A673 (cell line): ENCODE data around the gene SMYD3. TPM values are rescaled to one million over a fixed set of nuclear protein-coding genes. Genes with fewer than 3 reads are reported as not detected.

Source experiments
- BruUV-seq: library from RNA; stranded (reverse); fragments of 400-500 nt; replicated peaks from 2 replicates; lab custom pipeline; 2021; lab: Mats Ljungman, UMichigan
- CTCF ChIA-PET: fragments of 300-600 bp; sonication (Branson Sonifier 250); formaldehyde crosslinking; loops from one replicate; lab custom pipeline; 2022; ENCODE audit warnings: antibody characterized with exemption; lab: Charles Lee
- POLR2A ChIA-PET: fragments of 300-600 bp; sonication (Branson Sonifier 250); formaldehyde crosslinking; loops from one replicate; lab custom pipeline; 2022; ENCODE audit warnings: antibody characterized with exemption; ENCODE audit not compliant: low non-redundant PET; lab: Charles Lee
- DNase-seq: peaks from one replicate; pipeline ENCODE4 v3.0.0-alpha.2; 2015; ENCODE audit warnings: low spot score
- H3K27ac ChIP-seq: fragments of 200-600 bp; sonication (generic); 2 replicates; pipeline ENCODE4 v1.5.1; 2016; ENCODE audit warnings: mixed run types, low read depth, mild to moderate bottlenecking, mixed read lengths, antibody characterized with exemption, low read length; ENCODE audit not compliant: poor library complexity, severe bottlenecking
- H3K27me3 ChIP-seq: fragments of 200-600 bp; sonication (generic); replicated peaks from 2 replicates; pipeline ENCODE4 v1.6.1; 2017; ENCODE audit warnings: mixed run types, low read depth, mild to moderate bottlenecking, mixed read lengths, antibody characterized with exemption, low read length; ENCODE audit not compliant: insufficient read depth, poor library complexity
- H3K36me3 ChIP-seq: fragments of 200-600 bp; sonication (generic); 2 replicates; pipeline ENCODE4 v1.6.1; 2016; ENCODE audit warnings: mixed run types, mild to moderate bottlenecking, mixed read lengths, antibody characterized with exemption, low read length; ENCODE audit not compliant: insufficient read depth, poor library complexity, severe bottlenecking
- H3K4me1 ChIP-seq: fragments of 200-600 bp; sonication (generic); 2 replicates; pipeline ENCODE4 v1.6.1; 2017; ENCODE audit warnings: mixed run types, mild to moderate bottlenecking, mixed read lengths, antibody characterized with exemption, low read length; ENCODE audit not compliant: insufficient read depth, poor library complexity, severe bottlenecking
- H3K4me3 ChIP-seq: fragments of 200-600 bp; sonication (generic); 2 replicates; pipeline ENCODE4 v1.5.1; 2016; ENCODE audit warnings: low read depth, mixed run types, mild to moderate bottlenecking, mixed read lengths, low read length; ENCODE audit not compliant: poor library complexity, severe bottlenecking
- H3K9me3 ChIP-seq: fragments of 200-600 bp; sonication (generic); 2 replicates; pipeline ENCODE4 v1.6.1; 2016; ENCODE audit warnings: mixed run types, low read depth, mild to moderate bottlenecking, mixed read lengths, antibody characterized with exemption, low read length; ENCODE audit not compliant: poor library complexity, severe bottlenecking
- CTCF ChIP-seq: fragments of 300-800, 200-600 bp; sonication (generic); conservative IDR thresholded peaks from 2 replicates; pipeline ENCODE4 v1.5.1; 2017; ENCODE audit warnings: low read depth, mild to moderate bottlenecking, antibody characterized with exemption, low read length, moderate library complexity, mixed read lengths
- EZH2 ChIP-seq: fragments of 200-600 bp; sonication (generic); IDR thresholded peaks from 2 replicates; pipeline ENCODE4 v1.6.1; 2017; ENCODE audit warnings: borderline replicate concordance, low read depth, mild to moderate bottlenecking, mixed read lengths, antibody characterized with exemption, low read length; ENCODE audit not compliant: poor library complexity, severe bottlenecking
- intact Hi-C: fragments of 100-400 bp; cut with micrococcal nuclease; formaldehyde crosslinking; loops from one replicate; pipeline ENCODE4 v1.10.0; 2022; ENCODE audit not compliant: unreplicated experiment
- total RNA-seq: library from RNA; stranded (reverse); gene quantifications from 2 replicates; pipeline ENCODE4 v1.2.3, GENCODE V29; 2021

The SMYD3 gene
- total RNA-seq, 1 experiment from 2014 or later: 29.0 TPM

- no peak for TF ChIP-seq EZH2
- TF ChIP-seq CTCF: no peak
- no TSS peak for BruUV-seq
- CTCF ChIA-PET: no interaction called here
- intact Hi-C loops: no loop called here
- Histone ChIP-seq H3K9me3 (no peaks in the 10 kb centered on the region), H3K27me3 (no peaks in the 10 kb centered on the region), H3K4me1 (no peaks in the 10 kb centered on the region), H3K36me3 (no peaks in the 10 kb centered on the region), H3K4me3 (no peak overlapping the region), H3K27ac (no peak overlapping the region)
- POLR2A ChIA-PET: no interaction called here
- no peak for DNase-seq
These were observed 122.5 kb downstream of the SMYD3 start for GRCh38 chr1:246384616-246385015.

GRCh38 chr1:246383791-246384190, 123.3 kb downstream of the SMYD3 start:
- ChIA-PET POLR2A (no interaction called here), CTCF (no interaction called here)
- H3K27ac ChIP-seq: no peak overlapping the region
- DNase-seq: no peak
- intact Hi-C loops: no loop called here
- no peaks in the 10 kb centered on the region for H3K36me3 ChIP-seq
- no peaks in the 10 kb centered on the region for H3K9me3 ChIP-seq
- H3K4me1 ChIP-seq: no peaks in the 10 kb centered on the region
- H3K27me3 ChIP-seq: no peaks in the 10 kb centered on the region
- H3K4me3 ChIP-seq: no peak overlapping the region
- TF ChIP-seq EZH2: no peak
- no peak for TF ChIP-seq CTCF
- no TSS peak for BruUV-seq

GRCh38 chr1:246383239-246383589, 123.9 kb downstream of the SMYD3 start:
- no peak for DNase-seq
- no peaks in the 10 kb centered on the region for H3K9me3 ChIP-seq
- no peak for TF ChIP-seq EZH2
- no peak for TF ChIP-seq CTCF
- POLR2A ChIA-PET: no interaction called here
- no peaks in the 10 kb centered on the region for H3K27me3 ChIP-seq
- intact Hi-C loops: no loop called here
- no TSS peak for BruUV-seq
- H3K4me1 ChIP-seq: no peaks in the 10 kb centered on the region
- CTCF ChIA-PET: no interaction called here
- no peak overlapping the region for H3K4me3 ChIP-seq
- H3K27ac ChIP-seq: no peak overlapping the region
- no peaks in the 10 kb centered on the region for H3K36me3 ChIP-seq
